Hematopoietic multipotent progenitor cell treated with erythropoietin and hydrocortisone succinate and interleukin-3 and kit ligand, for 4 days (in vitro differentiated cells): ENCODE data around the gene IQGAP2.

Experiments
- DNase-seq: peaks from one replicate; pipeline ENCODE4 v3.0.0-alpha.2; 2015

IQGAP2 gene

GRCh38 chr5:76451031-76451701 lies 48.1 kb downstream of the IQGAP2 start:
- DNase-seq, result peak; percentile 62

GRCh38 chr5:76455531-76456133 lies 52.5 kb downstream of the IQGAP2 start:
- DNase-seq, result no peak

- DNase-seq, result no peak
Observed at GRCh38 chr5:76456258-76456657, 53.2 kb downstream of the IQGAP2 start.

GRCh38 chr5:76457674-76458485 lies 54.8 kb downstream of the IQGAP2 start:
- DNase-seq, result peak; percentile 80

GRCh38 chr5:76458486-76458830 lies 55.4 kb downstream of the IQGAP2 start:
- DNase-seq, result no peak

- no peak for DNase-seq
Observed at GRCh38 chr5:76460104-76460503, 57.0 kb downstream of the IQGAP2 start.

GRCh38 chr5:76462097-76462667 lies 59.1 kb downstream of the IQGAP2 start:
- no peak for DNase-seq

- no peak for DNase-seq
Observed at GRCh38 chr5:76467216-76467615, 64.1 kb downstream of the IQGAP2 start.

GRCh38 chr5:76468635-76469425 lies 65.7 kb downstream of the IQGAP2 start:
- DNase-seq, result peak; percentile 49

- no peak for DNase-seq
Observed at GRCh38 chr5:76469656-76470290, 66.7 kb downstream of the IQGAP2 start.

GRCh38 chr5:76470976-76471375 lies 67.9 kb downstream of the IQGAP2 start:
- DNase-seq, result no peak

- DNase-seq, result peak; percentile 44
Observed at GRCh38 chr5:76471406-76471805, 68.3 kb downstream of the IQGAP2 start.

- no peak for DNase-seq
Observed at GRCh38 chr5:76471987-76472334, 68.9 kb downstream of the IQGAP2 start.

- DNase-seq, result peak; percentile 74
Observed at GRCh38 chr5:76472335-76473008, 69.4 kb downstream of the IQGAP2 start.

GRCh38 chr5:76473009-76473336 lies 69.9 kb downstream of the IQGAP2 start:
- DNase-seq, result no peak

GRCh38 chr5:76473661-76474060 lies 70.6 kb downstream of the IQGAP2 start:
- DNase-seq, result peak; percentile 66

- no peak for DNase-seq
Observed at GRCh38 chr5:76474377-76474776, 71.3 kb downstream of the IQGAP2 start.

GRCh38 chr5:76475385-76475784 lies 72.3 kb downstream of the IQGAP2 start:
- no peak for DNase-seq

- no peak for DNase-seq
Observed at GRCh38 chr5:76475936-76476335, 72.9 kb downstream of the IQGAP2 start.

GRCh38 chr5:76476474-76477038 lies 73.5 kb downstream of the IQGAP2 start:
- no peak for DNase-seq

- no peak for DNase-seq
Observed at GRCh38 chr5:76477061-76477460, 74.0 kb downstream of the IQGAP2 start.

GRCh38 chr5:76477571-76477970 lies 74.5 kb downstream of the IQGAP2 start:
- peak; percentile 47 for DNase-seq
